ENCODE data around the gene TLR7.

- TF ChIP-seq CTCF (IDR thresholded peaks at IDR 0.05) = no peak
- no peak for TF ChIP-seq POLR2A (IDR thresholded peaks at IDR 0.05)
These were observed 47.6 kb upstream of the TLR7 start for GRCh38 chrX:12819222-12819621.

Measured in heart left ventricle (tissue), 13 donors.